CD4-positive, CD25-positive, alpha-beta regulatory T cell (primary cell): Measurements from ENCODE around the gene IGF1R. TPM values are rescaled to one million over a fixed set of nuclear protein-coding genes. Genes with fewer than 3 reads are reported as not detected.

Experiments used
- ATAC-seq, 2 donors: fragments of 150-1000 bp; cut with Tn5 transposase; one replicate each; pipeline ENCODE4 v1.10.0; 2021; ENCODE audit warnings: low read depth in 2 of 2, moderate number of reproducible peaks in 2 of 2, moderate library complexity in 1 of 2
- DNase-seq, 3 donors: peaks; one replicate each; pipeline versions ENCODE4 v3.0.0 to v3.0.0-alpha.2; 2012 to 2022; ENCODE audit warnings: mixed read lengths in 1 of 3
- H3K27ac ChIP-seq: one replicate; pipeline ENCODE4 v1.7.0; 2013; ENCODE audit warnings: mild to moderate bottlenecking, low read length; ENCODE audit not compliant: insufficient read depth, poor library complexity, severe bottlenecking
- H3K27me3 ChIP-seq: one replicate; pipeline ENCODE4 v1.7.0; 2013; ENCODE audit warnings: low read length; ENCODE audit not compliant: control insufficient read depth, insufficient read depth
- H3K36me3 ChIP-seq: one replicate; pipeline ENCODE4 v1.7.0; 2013; ENCODE audit warnings: mild to moderate bottlenecking, low read length, moderate library complexity; ENCODE audit not compliant: control insufficient read depth, insufficient read depth
- H3K4me1 ChIP-seq: 2 replicates; pipeline ENCODE4 v1.7.0; 2013; ENCODE audit warnings: mild to moderate bottlenecking, low read length; ENCODE audit not compliant: insufficient read depth, control insufficient read depth, poor library complexity, severe bottlenecking
- H3K4me3 ChIP-seq: one replicate; pipeline ENCODE4 v1.7.0; 2013; ENCODE audit warnings: low read depth, mild to moderate bottlenecking, low read length, moderate library complexity
- H3K9me3 ChIP-seq, 2 experiments: 1 replicate in 1 of 2; 2 replicates in 1 of 2; pipeline ENCODE4 v1.7.0; 2013; ENCODE audit warnings: low read length in 2 of 2, mild to moderate bottlenecking in 1 of 2, moderate library complexity in 1 of 2; ENCODE audit not compliant: control insufficient read depth in 2 of 2
- H3K27ac Mint-ChIP-seq, 3 donors: one replicate each; pipeline ENCODE4 v1.8.0; 2020 to 2022; ENCODE audit warnings: mild to moderate bottlenecking in 3 of 3, mixed read lengths in 3 of 3, moderate library complexity in 2 of 3
- H3K27me3 Mint-ChIP-seq: one replicate; pipeline ENCODE4 v1.8.0; 2022; ENCODE audit warnings: mild to moderate bottlenecking, mixed read lengths
- H3K36me3 Mint-ChIP-seq: one replicate; pipeline ENCODE4 v1.8.0; 2020; ENCODE audit warnings: mixed read lengths
- H3K4me1 Mint-ChIP-seq, 4 donors: one replicate each; pipeline ENCODE4 v1.8.0; 2020 to 2022; ENCODE audit warnings: mixed read lengths in 4 of 4, mild to moderate bottlenecking in 1 of 4
- H3K4me3 Mint-ChIP-seq, 4 donors: one replicate each; pipeline ENCODE4 v1.8.0; 2020 to 2022; ENCODE audit warnings: mild to moderate bottlenecking in 4 of 4, mixed read lengths in 4 of 4, moderate library complexity in 3 of 4
- H3K9me3 Mint-ChIP-seq, 7 donors: one replicate each; pipeline ENCODE4 v1.8.0; 2020 to 2022; ENCODE audit warnings: mixed read lengths in 7 of 7, mild to moderate bottlenecking in 3 of 7, moderate library complexity in 2 of 7
- polyA plus RNA-seq, 4 donors: library from polyadenylated mRNA; unstranded; fragments of 300-500 nt; fragmentation: Illumina TruSeq; gene quantifications; one replicate each; pipeline ENCODE4 v1.2.3, GENCODE V29; 2021
- total RNA-seq: library from RNA; stranded (reverse); gene quantifications from one replicate; pipeline ENCODE4 v1.2.3, GENCODE V29; 2022

Gene IGF1R
- total and polyA plus RNA-seq, 5 donors from 2014 or later, result 1.6 to 14.2 (median 3.6) TPM

DNA sequence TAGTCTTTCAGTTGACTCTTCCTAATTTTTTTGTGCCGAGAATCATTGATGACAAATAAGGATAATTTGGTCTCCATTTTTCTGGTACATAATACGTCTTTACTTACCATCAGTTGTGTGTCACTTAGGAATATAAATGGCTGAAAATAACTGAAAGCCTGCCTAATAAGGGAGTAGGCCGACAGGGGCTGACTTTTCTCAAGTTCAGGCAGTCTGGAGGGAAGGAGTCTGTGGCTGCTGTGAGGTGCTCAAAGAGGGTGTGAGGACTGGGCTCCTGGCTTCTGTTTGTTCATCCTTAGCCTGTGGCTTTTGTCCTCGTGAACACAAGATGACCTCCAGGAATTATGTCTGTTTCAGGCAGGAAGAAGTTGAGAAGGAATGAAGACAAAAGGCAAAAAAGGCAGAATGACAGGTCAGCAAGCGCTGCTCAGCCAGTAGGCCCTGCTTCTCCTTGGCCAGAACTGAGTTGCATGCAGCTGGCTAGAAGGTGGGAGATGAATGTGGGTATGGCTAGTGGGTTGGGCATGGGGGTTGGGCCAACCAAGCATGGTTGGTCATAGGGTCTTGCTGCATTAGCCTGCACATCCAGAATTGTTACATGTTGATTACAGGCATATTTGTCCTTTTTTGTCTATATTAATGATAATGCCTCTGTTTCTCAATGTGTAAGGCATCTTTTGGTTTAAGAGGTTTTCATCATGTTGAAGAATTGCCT is 29.2 kb downstream of the IGF1R start:
- Histone ChIP-seq H3K4me3 (no peak overlapping the region), H3K27ac (no peak overlapping the region), H3K4me1 (no peaks in the 10 kb centered on the region), H3K27me3 (no peaks in the 10 kb centered on the region), H3K9me3 (no peaks in the 10 kb centered on the region), H3K36me3 (no peaks in the 10 kb centered on the region)
- no peak for DNase-seq
- peak overlapping the region in 1 of 4 donors; percentile 9 for H3K4me3 Mint-ChIP-seq
- H3K27ac Mint-ChIP-seq, result peak overlapping the region in 1 of 3 donors; percentile 84
- peaks cover 0 to 67% (median 15%) of the 10 kb centered on the region in 4 donors for H3K4me1 Mint-ChIP-seq
- H3K9me3 Mint-ChIP-seq, result no peaks in the 10 kb centered on the region
- ATAC-seq, result no peak
- no peaks in the 10 kb centered on the region for H3K27me3 Mint-ChIP-seq
- peaks cover 8% of the 10 kb centered on the region for H3K36me3 Mint-ChIP-seq

DNA sequence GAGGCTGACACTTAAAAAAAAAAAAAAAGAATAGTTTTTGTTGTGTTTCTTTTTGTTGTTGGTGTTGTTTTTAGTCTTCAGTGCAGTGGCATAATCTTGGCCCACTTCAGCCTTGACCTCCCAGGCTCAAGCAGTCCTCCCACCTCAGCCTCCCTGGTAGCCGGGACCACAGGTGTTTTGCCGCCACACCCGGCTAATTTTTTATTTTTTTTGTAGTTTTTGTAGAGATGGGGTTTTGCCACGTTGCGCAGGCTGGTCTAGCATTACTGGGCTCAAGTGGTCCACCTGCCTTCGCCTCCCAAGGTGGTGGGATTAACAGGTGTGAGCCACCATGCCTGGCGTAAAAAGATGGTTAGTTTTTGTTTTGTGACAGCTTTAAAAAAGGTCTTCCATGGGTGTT is 30.1 kb downstream of the IGF1R start:
- H3K27ac Mint-ChIP-seq, result no peak overlapping the region
- no peak overlapping the region for H3K4me3 Mint-ChIP-seq
- ATAC-seq (no peak), DNase-seq (no peak)
- Histone ChIP-seq H3K4me3 (no peak overlapping the region), H3K36me3 (no peaks in the 10 kb centered on the region), H3K4me1 (no peaks in the 10 kb centered on the region), H3K27ac (no peak overlapping the region), H3K9me3 (no peaks in the 10 kb centered on the region), H3K27me3 (no peaks in the 10 kb centered on the region)
- H3K9me3 Mint-ChIP-seq, result no peaks in the 10 kb centered on the region
- H3K27me3 Mint-ChIP-seq, result no peaks in the 10 kb centered on the region
- H3K36me3 Mint-ChIP-seq, result peaks cover 8% of the 10 kb centered on the region
- peaks cover 0 to 70% (median 15%) of the 10 kb centered on the region in 4 donors for H3K4me1 Mint-ChIP-seq

DNA sequence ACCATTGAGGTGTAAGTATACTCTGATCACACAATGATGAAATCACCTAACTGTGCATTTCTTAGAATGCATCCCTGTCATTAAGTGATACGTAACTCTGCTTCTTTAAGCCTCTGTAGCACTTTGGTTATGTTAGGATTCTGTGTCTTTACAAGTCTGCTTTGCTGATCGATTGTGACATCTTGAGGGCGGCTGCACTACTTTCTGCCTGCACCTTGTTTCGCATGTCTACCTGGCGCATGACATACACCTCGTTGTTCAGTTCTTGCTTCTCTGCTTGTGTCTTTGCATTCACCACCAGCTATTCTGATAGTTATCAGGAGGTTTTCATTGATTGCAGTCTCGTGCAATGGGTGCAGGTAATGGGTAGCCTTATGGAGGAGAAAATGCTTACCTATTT is 32.7 kb downstream of the IGF1R start:
- Mint-ChIP-seq H3K27ac (no peak overlapping the region), H3K27me3 (no peaks in the 10 kb centered on the region), H3K36me3 (peaks cover 8% of the 10 kb centered on the region), H3K9me3 (no peaks in the 10 kb centered on the region), H3K4me3 (no peak overlapping the region), H3K4me1 (peaks cover 0 to 78% (median 18%) of the 10 kb centered on the region in 4 donors)
- ATAC-seq (no peak), DNase-seq (no peak)
- H3K4me1 ChIP-seq, result peaks cover 2% of the 10 kb centered on the region
- no peaks in the 10 kb centered on the region for H3K9me3 ChIP-seq
- no peak overlapping the region for H3K4me3 ChIP-seq
- no peak overlapping the region for H3K27ac ChIP-seq
- no peaks in the 10 kb centered on the region for H3K27me3 ChIP-seq
- H3K36me3 ChIP-seq, result no peaks in the 10 kb centered on the region

GRCh38 chr15:98682992-98683701 is 34.8 kb downstream of the IGF1R start:
- Histone ChIP-seq H3K36me3 (no peaks in the 10 kb centered on the region), H3K27me3 (no peaks in the 10 kb centered on the region), H3K9me3 (no peaks in the 10 kb centered on the region), H3K4me3 (no peak overlapping the region), H3K27ac (no peak overlapping the region), H3K4me1 (peaks cover 3% of the 10 kb centered on the region)
- Mint-ChIP-seq H3K4me1 (peaks cover 0 to 78% (median 17%) of the 10 kb centered on the region in 4 donors), H3K27ac (peak overlapping the region in 1 of 3 donors; percentile 72), H3K27me3 (no peaks in the 10 kb centered on the region), H3K4me3 (peak overlapping the region in 1 of 4 donors; percentile 22), H3K9me3 (no peaks in the 10 kb centered on the region), H3K36me3 (no peaks in the 10 kb centered on the region)
- DNase-seq (no peak), ATAC-seq (no peak)

GRCh38 chr15:98683831-98684230 is 35.5 kb downstream of the IGF1R start:
- no peak overlapping the region for H3K27ac Mint-ChIP-seq
- no peak for DNase-seq

GRCh38 chr15:98684436-98684835 is 36.1 kb downstream of the IGF1R start:
- Histone ChIP-seq H3K27ac (no peak overlapping the region), H3K4me1 (peaks cover 3% of the 10 kb centered on the region), H3K4me3 (no peak overlapping the region), H3K36me3 (no peaks in the 10 kb centered on the region), H3K27me3 (no peaks in the 10 kb centered on the region), H3K9me3 (no peaks in the 10 kb centered on the region)
- ATAC-seq (no peak), DNase-seq (no peak)
- Mint-ChIP-seq H3K4me3 (peak overlapping the region in 1 of 4 donors; percentile 28), H3K4me1 (peaks cover 0 to 82% (median 17%) of the 10 kb centered on the region in 4 donors), H3K27me3 (no peaks in the 10 kb centered on the region), H3K36me3 (no peaks in the 10 kb centered on the region), H3K27ac (no peak overlapping the region), H3K9me3 (no peaks in the 10 kb centered on the region)

More at GRCh38 chr15:98683831-98684230, 35.5 kb downstream of the IGF1R start:
- Histone ChIP-seq H3K36me3 (no peaks in the 10 kb centered on the region), H3K9me3 (no peaks in the 10 kb centered on the region), H3K27me3 (no peaks in the 10 kb centered on the region), H3K4me1 (peaks cover 3% of the 10 kb centered on the region), H3K27ac (no peak overlapping the region), H3K4me3 (no peak overlapping the region)
- Mint-ChIP-seq H3K27me3 (no peaks in the 10 kb centered on the region), H3K9me3 (no peaks in the 10 kb centered on the region), H3K4me3 (peak overlapping the region in 2 of 4 donors; percentile 27 to 28), H3K4me1 (peaks cover 0 to 83% (median 18%) of the 10 kb centered on the region in 4 donors), H3K36me3 (no peaks in the 10 kb centered on the region)
- ATAC-seq, result no peak

DNA sequence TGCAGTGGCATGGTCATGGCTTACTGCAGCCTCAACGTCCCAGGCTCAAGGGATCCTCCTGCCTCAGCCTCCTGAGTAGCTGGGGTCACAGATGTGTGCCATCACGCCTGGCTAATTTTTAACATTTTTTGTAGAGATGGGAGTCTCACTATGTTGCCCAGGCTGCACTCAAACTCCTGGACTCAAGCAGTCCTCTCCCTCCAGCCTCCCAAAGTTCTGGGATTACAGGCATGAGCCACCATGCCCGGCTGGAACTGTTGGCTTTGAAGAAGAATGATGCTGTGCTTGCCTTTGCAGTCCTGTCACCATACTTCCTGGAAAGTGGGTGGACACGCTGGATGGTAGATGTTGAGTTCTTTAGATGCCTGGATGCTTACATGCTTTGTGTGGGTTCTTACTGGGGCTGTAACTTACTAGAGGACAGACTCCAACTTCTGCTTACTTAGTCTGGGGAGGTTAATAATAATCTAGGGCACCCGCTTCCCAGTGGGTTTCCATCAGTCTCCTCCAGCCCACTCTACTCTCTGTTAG is 36.7 kb downstream of the IGF1R start:
- H3K27ac Mint-ChIP-seq, result no peak overlapping the region
- Histone ChIP-seq H3K27ac (no peak overlapping the region), H3K9me3 (no peaks in the 10 kb centered on the region), H3K4me1 (peaks cover 3% of the 10 kb centered on the region), H3K4me3 (no peak overlapping the region), H3K36me3 (no peaks in the 10 kb centered on the region), H3K27me3 (no peaks in the 10 kb centered on the region)
- DNase-seq (no peak), ATAC-seq (no peak)
- H3K36me3 Mint-ChIP-seq, result no peaks in the 10 kb centered on the region
- H3K4me3 Mint-ChIP-seq, result peak overlapping the region in 2 of 4 donors; percentile 36
- H3K9me3 Mint-ChIP-seq, result no peaks in the 10 kb centered on the region
- peaks cover 0 to 86% (median 17%) of the 10 kb centered on the region in 4 donors for H3K4me1 Mint-ChIP-seq
- no peaks in the 10 kb centered on the region for H3K27me3 Mint-ChIP-seq
